Measurements from ENCODE around the gene ZNF526. TPM values are rescaled to one million over a fixed set of nuclear protein-coding genes. Genes with fewer than 3 reads are reported as not detected.

The ZNF526 gene
- total RNA-seq, 1 experiment from 2014 or later = 21.3 TPM

GRCh38 chr19:42245231-42245630 is 25.1 kb downstream of the ZNF526 start:
- Histone ChIP-seq H3K27ac (ENCODE audit: low read depth, low read length, poor library complexity, severe bottlenecking) (peak overlapping the region; percentile 82), H3K36me3 (ENCODE audit: insufficient read depth, low read length, poor library complexity, severe bottlenecking) (peaks cover 20% of the 10 kb centered on the region), H3K27me3 (replicated peaks; ENCODE audit: insufficient read depth, low read depth, low read length, poor library complexity) (no peaks in the 10 kb centered on the region), H3K4me1 (ENCODE audit: insufficient read depth, low read length, poor library complexity, severe bottlenecking) (peaks cover 46% of the 10 kb centered on the region), H3K9me3 (ENCODE audit: low read depth, low read length, poor library complexity, severe bottlenecking) (no peaks in the 10 kb centered on the region), H3K4me3 (ENCODE audit: low read depth, low read length, poor library complexity, severe bottlenecking) (no peak overlapping the region)
- CTCF ChIA-PET = interaction anchor here (0.6 to 3.3 kb wide), 4 partner anchors 34 to 136 kb away, joined by 3 to 27 read pairs (median 4); no protein-coding TSS in a partner anchor
- DNase-seq (ENCODE audit: low spot score) = no peak
- intact Hi-C loops (cut with micrococcal nuclease; ENCODE audit: unreplicated experiment) = no loop called here
- TF ChIP-seq EZH2 (IDR thresholded peaks at IDR 0.05; ENCODE audit: borderline replicate concordance, low read depth, low read length, poor library complexity, severe bottlenecking) (no peak), CTCF (conservative IDR thresholded peaks at IDR 0.05; ENCODE audit: low read depth, low read length) (no peak)
- no TSS peak for BruUV-seq (replicated peaks)
- POLR2A ChIA-PET (ENCODE audit: low non-redundant PET) = no interaction called here

- Histone ChIP-seq H3K36me3 (ENCODE audit: insufficient read depth, low read length, poor library complexity, severe bottlenecking) (peaks cover 23% of the 10 kb centered on the region), H3K4me1 (ENCODE audit: insufficient read depth, low read length, poor library complexity, severe bottlenecking) (peaks cover 52% of the 10 kb centered on the region), H3K27ac (ENCODE audit: low read depth, low read length, poor library complexity, severe bottlenecking) (peak overlapping the region; percentile 82), H3K4me3 (ENCODE audit: low read depth, low read length, poor library complexity, severe bottlenecking) (no peak overlapping the region), H3K9me3 (ENCODE audit: low read depth, low read length, poor library complexity, severe bottlenecking) (no peaks in the 10 kb centered on the region), H3K27me3 (replicated peaks; ENCODE audit: insufficient read depth, low read depth, low read length, poor library complexity) (no peaks in the 10 kb centered on the region)
- intact Hi-C loops (cut with micrococcal nuclease; ENCODE audit: unreplicated experiment) = loop anchor here (1.0 kb wide), 2 partner anchors 33 to 79 kb away; partner anchors contain the start of gene MEGF8
- ChIA-PET POLR2A (ENCODE audit: low non-redundant PET) (no interaction called here), CTCF (interaction anchor here (0.6 to 3.3 kb wide), 5 partner anchors 9 to 47 kb away, joined by 3 to 27 read pairs (median 3); no protein-coding TSS in a partner anchor)
- peak; percentile 73 for TF ChIP-seq CTCF (conservative IDR thresholded peaks at IDR 0.05; ENCODE audit: low read depth, low read length)
- TF ChIP-seq EZH2 (IDR thresholded peaks at IDR 0.05; ENCODE audit: borderline replicate concordance, low read depth, low read length, poor library complexity, severe bottlenecking) = no peak
- peak; percentile 85 for DNase-seq (ENCODE audit: low spot score)
- BruUV-seq (replicated peaks) = no TSS peak
Measured at GRCh38 chr19:42246143-42246921, 26.2 kb downstream of the ZNF526 start.

- intact Hi-C loops (cut with micrococcal nuclease; ENCODE audit: unreplicated experiment) = loop anchor here (1.0 kb wide), 2 partner anchors 32 to 78 kb away; partner anchors contain the start of gene MEGF8
- ChIA-PET CTCF (interaction anchor here (0.6 to 3.3 kb wide), 3 partner anchors 9 to 33 kb away, joined by 3 to 27 read pairs (median 3); no protein-coding TSS in a partner anchor), POLR2A (ENCODE audit: low non-redundant PET) (interaction anchor here (0.7 kb wide), 1 partner anchor 58 kb away, joined by 3 read pairs; no protein-coding TSS in a partner anchor)
- H3K27me3 ChIP-seq (replicated peaks; ENCODE audit: insufficient read depth, low read depth, low read length, poor library complexity) = no peaks in the 10 kb centered on the region
- no peak for DNase-seq (ENCODE audit: low spot score)
- peaks cover 23% of the 10 kb centered on the region for H3K36me3 ChIP-seq (ENCODE audit: insufficient read depth, low read length, poor library complexity, severe bottlenecking)
- H3K4me1 ChIP-seq (ENCODE audit: insufficient read depth, low read length, poor library complexity, severe bottlenecking) = peaks cover 57% of the 10 kb centered on the region
- BruUV-seq (replicated peaks) = no TSS peak
- no peaks in the 10 kb centered on the region for H3K9me3 ChIP-seq (ENCODE audit: low read depth, low read length, poor library complexity, severe bottlenecking)
- H3K27ac ChIP-seq (ENCODE audit: low read depth, low read length, poor library complexity, severe bottlenecking) = peak overlapping the region; percentile 60
- no peak overlapping the region for H3K4me3 ChIP-seq (ENCODE audit: low read depth, low read length, poor library complexity, severe bottlenecking)
- TF ChIP-seq EZH2 (IDR thresholded peaks at IDR 0.05; ENCODE audit: borderline replicate concordance, low read depth, low read length, poor library complexity, severe bottlenecking) = no peak
- TF ChIP-seq CTCF (conservative IDR thresholded peaks at IDR 0.05; ENCODE audit: low read depth, low read length) = no peak
Measured at GRCh38 chr19:42246922-42247639, 27.0 kb downstream of the ZNF526 start.

All from A673 (cell line).